ENCODE data around the gene SHMT1.
"Not testable (repeated sequence)": the region's sequence is repeated elsewhere in the genome, so short reads cannot be mapped to it uniquely, and the experiment has no call there.

SHMT1 gene

DNA sequence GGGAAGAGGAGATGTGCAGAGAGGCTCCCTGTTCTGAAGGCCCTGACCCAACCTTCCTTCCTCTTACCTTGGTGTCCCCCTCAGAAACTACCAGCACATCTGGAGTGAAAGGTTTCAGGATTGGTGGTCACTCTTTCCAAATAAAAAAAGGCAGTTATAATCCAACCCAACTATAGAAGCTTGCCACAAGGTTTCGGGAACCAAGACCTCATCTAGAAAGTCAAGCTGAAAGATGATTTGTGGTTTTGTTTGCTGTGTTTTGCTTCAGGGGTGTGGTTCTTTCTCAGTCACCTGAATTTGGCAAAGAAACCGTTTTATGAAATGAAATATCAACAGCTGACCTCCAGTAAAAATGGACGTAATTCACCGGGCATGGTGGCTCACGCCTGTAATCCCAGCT lies 19.3 kb downstream of the SHMT1 start:
- TF ChIP-seq, protein P1, sequence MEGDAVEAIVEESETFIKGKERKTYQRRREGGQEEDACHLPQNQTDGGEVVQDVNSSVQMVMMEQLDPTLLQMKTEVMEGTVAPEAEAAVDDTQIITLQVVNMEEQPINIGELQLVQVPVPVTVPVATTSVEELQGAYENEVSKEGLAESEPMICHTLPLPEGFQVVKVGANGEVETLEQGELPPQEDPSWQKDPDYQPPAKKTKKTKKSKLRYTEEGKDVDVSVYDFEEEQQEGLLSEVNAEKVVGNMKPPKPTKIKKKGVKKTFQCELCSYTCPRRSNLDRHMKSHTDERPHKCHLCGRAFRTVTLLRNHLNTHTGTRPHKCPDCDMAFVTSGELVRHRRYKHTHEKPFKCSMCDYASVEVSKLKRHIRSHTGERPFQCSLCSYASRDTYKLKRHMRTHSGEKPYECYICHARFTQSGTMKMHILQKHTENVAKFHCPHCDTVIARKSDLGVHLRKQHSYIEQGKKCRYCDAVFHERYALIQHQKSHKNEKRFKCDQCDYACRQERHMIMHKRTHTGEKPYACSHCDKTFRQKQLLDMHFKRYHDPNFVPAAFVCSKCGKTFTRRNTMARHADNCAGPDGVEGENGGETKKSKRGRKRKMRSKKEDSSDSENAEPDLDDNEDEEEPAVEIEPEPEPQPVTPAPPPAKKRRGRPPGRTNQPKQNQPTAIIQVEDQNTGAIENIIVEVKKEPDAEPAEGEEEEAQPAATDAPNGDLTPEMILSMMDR (IDR thresholded peaks at IDR 0.05; ENCODE audit: low read depth, low read length) = no peak
- TF ChIP-seq POLR2A (IDR thresholded peaks at IDR 0.05; ENCODE audit: extremely low read depth, insufficient read length) (no peak), MYC (IDR thresholded peaks at IDR 0.05; ENCODE audit: low read depth, low read length) (no peak)
- TF ChIP-seq, protein P2, sequence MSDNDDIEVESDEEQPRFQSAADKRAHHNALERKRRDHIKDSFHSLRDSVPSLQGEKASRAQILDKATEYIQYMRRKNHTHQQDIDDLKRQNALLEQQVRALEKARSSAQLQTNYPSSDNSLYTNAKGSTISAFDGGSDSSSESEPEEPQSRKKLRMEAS (IDR thresholded peaks at IDR 0.05; ENCODE audit: low read depth, low read length) = no peak
- DNase-seq (ENCODE audit: low read depth) = no peak
- no peak overlapping the region for H3K4me3 ChIP-seq (ENCODE audit: low read depth, low read length)

DNA sequence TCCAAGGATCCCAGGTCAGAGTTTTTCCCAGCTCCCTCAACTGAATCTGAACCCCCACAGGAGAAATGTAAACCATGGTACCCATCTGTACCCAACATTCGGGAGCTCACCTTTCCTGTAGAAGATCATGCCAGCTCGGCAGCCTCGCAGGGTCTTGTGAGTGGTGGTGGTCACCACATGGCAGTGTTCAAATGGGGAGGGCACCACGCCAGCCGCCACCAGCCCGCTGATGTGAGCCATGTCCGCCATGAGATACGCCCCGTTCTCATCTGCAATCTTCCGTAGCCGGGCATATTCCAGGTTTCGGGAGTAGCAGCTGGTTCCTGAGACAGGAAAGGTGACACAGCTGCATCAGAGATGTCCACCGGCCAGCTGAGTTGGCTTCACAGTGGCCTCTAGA lies 23.4 kb downstream of the SHMT1 start:
- no peak overlapping the region for H3K4me3 ChIP-seq (ENCODE audit: low read depth, low read length)
- TF ChIP-seq POLR2A (IDR thresholded peaks at IDR 0.05; ENCODE audit: extremely low read depth, insufficient read length) (no peak), MYC (IDR thresholded peaks at IDR 0.05; ENCODE audit: low read depth, low read length) (no peak)
- TF ChIP-seq, protein P1 (IDR thresholded peaks at IDR 0.05; ENCODE audit: low read depth, low read length) = no peak
- TF ChIP-seq, protein P2 (IDR thresholded peaks at IDR 0.05; ENCODE audit: low read depth, low read length) = no peak
- DNase-seq (ENCODE audit: low read depth) = no peak

DNA sequence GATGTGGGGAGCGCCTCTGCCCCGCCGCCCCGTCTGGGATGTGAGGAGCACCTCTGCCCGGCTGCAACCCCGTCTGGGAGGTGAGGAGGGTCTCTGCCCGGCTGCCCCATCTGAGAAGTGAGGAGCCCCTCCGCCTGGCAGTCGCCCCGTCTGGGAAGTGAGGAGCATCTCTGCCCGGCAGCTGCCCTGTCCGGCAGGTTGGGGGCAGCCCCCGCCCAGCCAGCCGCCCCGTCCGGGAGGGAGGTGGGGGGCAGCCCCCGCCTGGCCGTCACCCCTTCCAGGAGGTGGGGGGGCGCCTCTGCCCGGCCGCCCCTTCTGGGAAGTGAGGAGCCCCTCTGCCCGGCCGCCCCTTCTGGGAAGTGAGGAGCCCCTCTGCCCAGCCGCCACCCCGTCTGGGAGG lies 25.2 kb downstream of the SHMT1 start:
- H3K4me3 ChIP-seq (ENCODE audit: low read depth, low read length); DNase-seq (ENCODE audit: low read depth): not testable (repeated sequence)

DNA sequence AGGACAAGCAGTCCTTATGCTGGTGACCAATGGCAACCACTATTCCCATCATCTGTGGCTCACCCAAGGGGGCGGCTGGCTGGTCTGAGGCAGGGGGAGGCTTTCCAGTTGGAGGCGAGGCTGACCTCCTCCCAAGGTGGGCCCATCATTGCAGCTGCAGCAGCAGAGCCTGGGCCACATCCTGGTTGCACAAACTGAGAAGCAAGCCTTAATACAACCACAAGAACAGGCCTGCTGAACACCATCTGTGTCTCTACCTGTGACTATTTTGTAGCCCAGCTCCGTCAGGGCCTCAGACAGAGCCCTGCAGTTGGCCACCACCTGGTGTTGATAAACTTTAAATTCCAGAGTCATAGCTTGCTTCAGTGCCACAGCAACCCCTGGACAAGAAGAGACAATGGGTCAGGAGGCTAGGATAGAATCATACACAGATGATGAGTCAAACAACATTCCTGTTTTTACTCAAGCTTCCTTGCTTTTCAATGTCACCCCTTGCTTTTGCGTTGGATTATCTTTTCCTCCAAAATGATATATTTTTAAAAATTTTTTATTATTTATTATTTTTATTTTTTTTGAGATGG lies 30.4 kb downstream of the SHMT1 start:
- TF ChIP-seq, protein P2 (IDR thresholded peaks at IDR 0.05; ENCODE audit: low read depth, low read length) = no peak
- no peak for TF ChIP-seq MYC (IDR thresholded peaks at IDR 0.05; ENCODE audit: low read depth, low read length)
- TF ChIP-seq, protein P1 (IDR thresholded peaks at IDR 0.05; ENCODE audit: low read depth, low read length) = no peak
- DNase-seq (ENCODE audit: low read depth) = no peak
- H3K4me3 ChIP-seq (ENCODE audit: low read depth, low read length) = no peak overlapping the region

DNA sequence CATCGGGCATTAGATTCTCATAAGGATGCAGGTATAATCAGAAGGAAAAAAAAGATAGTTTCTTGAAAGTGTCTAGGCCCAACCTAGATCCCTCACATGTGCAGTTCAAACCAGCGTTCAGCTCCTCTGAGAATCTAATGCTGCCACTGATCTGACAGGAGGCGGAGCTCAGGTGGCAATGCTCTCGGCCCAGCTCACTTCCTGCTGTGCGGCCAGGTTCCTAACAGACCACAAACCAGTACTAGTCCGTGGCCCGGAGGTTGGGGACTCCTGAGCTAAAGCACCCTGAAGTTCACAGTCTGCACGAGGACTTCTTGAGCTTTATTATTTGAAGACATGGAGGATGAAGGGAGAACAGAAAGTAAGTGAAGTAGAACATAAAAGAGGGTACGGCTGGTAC lies 31.5 kb downstream of the SHMT1 start:
- TF ChIP-seq, protein P1 (IDR thresholded peaks at IDR 0.05; ENCODE audit: low read depth, low read length) = no peak
- no peak for TF ChIP-seq POLR2A (IDR thresholded peaks at IDR 0.05; ENCODE audit: extremely low read depth, insufficient read length)
- no peak for TF ChIP-seq MYC (IDR thresholded peaks at IDR 0.05; ENCODE audit: low read depth, low read length)
- TF ChIP-seq, protein P2 (IDR thresholded peaks at IDR 0.05; ENCODE audit: low read depth, low read length) = no peak
- H3K4me3 ChIP-seq (ENCODE audit: low read depth, low read length) = no peak overlapping the region
- no peak for DNase-seq (ENCODE audit: low read depth)

DNA sequence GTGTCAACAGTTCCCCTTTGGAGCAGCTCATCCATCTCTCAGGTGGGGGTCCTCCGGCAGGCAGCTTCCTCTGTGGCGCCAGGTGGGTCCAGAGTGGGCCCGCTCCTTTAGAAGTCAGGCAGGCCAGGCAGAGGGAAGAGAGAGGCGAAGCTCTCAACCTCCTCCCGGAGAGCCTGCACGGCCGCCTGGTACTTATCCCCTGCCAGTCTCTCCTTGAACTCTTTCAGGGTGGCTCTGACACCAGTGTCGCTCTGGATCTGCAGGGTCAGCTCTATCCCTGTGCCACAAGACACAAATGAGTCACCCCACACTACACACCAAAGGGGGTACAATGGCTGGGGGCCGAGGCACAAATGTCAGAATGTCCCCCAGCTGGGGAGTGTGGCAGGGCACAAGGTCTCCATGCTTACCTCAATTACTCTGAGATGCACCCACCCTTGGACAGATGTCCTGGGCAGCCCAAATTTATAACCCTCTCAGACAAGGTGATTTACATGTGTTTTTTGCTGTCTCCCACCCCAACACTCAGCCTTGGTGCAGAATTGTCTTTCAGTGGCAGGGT lies 34.6 kb downstream of the SHMT1 start:
- no peak for DNase-seq (ENCODE audit: low read depth)
- TF ChIP-seq, protein P2 (IDR thresholded peaks at IDR 0.05; ENCODE audit: low read depth, low read length) = no peak
- TF ChIP-seq, protein P1 (IDR thresholded peaks at IDR 0.05; ENCODE audit: low read depth, low read length) = no peak
- TF ChIP-seq POLR2A (IDR thresholded peaks at IDR 0.05; ENCODE audit: extremely low read depth, insufficient read length) (no peak), MYC (IDR thresholded peaks at IDR 0.05; ENCODE audit: low read depth, low read length) (no peak)
- no peak overlapping the region for H3K4me3 ChIP-seq (ENCODE audit: low read depth, low read length)

Measured in NB4 (cell line).